Measurements from ENCODE around the gene GPR160.

Gene GPR160

DNA sequence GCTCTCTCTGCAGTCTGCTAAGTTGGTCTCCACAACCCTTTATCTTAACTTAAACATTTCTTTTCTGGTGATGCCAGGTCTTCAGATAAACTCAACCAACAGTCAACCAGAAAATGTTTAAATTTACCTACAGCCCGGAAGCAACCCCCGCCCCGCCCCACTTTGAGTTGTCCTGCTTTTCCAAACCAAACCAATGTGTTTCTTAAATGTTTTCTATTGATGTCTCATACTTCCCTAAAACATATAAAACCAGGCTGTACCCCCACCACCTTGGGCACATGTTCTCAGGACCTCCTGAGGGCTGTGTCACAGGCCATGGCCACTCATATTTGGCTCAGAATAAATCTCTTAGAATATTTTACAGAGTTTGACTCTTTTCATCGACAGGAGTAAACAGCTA, 13.2 kb upstream of the GPR160 start:
- no peak for DNase-seq (ENCODE audit: insufficient read length, low spot score)

DNA sequence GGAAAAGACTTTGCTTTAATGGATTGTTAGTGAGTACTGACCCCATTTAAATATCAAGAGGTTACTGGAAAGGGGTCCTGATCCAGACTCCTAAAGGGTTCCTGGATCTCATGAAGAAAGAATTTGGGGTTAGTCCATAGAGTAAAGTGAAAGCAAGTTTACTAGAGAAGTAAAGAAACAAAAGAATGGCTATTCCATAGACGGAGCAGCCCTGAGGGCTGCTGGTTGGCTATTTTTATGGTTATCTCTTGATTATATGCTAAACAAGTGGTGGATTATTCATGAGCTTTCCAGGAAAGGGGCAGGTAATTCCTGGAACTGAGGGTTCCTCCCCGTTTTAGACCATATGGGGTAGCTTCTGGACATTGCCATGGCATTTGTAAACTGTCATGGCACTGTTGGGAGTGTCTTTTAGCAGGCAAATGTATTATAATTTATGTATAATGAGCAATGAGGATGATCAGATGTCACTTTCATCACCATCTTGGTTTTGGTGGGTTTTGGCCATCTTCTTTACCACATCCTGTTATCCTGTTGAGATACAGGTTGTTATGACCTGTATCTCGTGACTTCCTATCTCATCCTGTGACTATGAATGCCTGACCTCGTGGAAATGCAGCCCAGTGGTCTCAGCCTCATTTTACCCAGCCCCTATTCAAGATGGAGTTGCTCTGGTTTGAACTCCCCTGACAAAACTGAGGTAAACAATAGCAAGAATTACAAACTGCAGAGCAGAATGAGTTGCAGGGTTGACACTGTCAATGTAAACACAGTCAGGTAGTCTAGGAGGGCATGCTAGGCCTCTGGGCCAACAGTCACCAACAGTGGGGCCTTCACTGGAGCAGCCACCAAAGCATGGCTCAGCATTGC, 10.3 kb upstream of the GPR160 start:
- DNase-seq (ENCODE audit: insufficient read length, low spot score) (no peak), FAIRE-seq (no peak)

More for the DNA sequence above, 13.2 kb upstream of the GPR160 start:
- no peak for FAIRE-seq

DNA sequence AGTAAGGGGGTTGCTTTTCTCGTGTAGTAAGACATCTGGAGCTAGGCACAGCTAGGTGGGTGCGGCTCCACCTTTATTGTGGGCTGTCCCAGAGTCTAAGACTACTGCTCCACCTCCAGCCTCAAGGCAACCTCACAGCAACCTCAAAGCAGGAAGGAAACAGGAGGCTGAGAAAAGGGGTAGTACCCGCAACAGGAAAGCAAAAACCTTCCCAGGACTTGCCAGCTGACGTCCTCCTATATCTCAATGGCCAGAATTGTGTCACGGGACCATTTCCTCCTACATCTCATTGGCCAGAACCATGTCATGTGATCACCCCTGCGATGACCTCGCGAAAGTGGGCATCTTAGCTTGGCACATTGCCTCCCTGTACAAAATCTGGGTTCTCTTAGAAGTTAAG, 4.3 kb upstream of the GPR160 start:
- FAIRE-seq = no peak
- no peak for DNase-seq (ENCODE audit: insufficient read length, low spot score)

DNA sequence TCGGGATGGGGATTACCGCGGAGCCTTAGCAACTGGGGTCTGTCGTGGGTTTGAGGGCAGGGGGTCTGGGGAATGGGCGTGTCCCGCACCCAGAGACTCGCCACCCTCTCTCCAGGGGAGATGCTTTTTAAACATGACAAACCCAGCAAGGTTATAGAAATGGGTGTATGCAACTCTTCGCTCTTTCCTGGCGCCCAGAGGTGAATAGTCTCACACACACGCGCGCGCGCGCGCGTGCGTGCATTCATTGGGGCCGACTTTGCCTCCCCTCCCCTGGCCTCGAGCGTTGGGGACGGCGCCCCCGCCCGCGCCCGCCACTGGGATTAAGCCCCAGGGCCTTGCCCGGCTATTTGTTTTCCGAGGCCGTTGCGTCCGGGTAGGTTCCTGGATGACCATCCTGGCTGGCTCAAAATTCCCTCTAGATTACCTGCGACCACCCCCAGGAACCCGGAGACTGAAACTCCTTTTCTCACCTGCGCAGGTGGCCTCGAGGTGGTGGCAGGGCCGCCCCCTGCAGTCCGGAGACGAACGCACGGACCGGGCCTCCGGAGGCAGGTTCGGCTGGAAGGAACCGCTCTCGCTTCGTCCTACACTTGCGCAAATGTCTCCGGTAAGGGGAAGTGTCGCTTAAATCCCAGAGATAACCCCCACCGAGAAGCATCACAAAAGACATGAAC, 777 bp downstream of the GPR160 start:
- DNase-seq (ENCODE audit: insufficient read length, low spot score) (peak; percentile 7), FAIRE-seq (peak; percentile 82)

DNA sequence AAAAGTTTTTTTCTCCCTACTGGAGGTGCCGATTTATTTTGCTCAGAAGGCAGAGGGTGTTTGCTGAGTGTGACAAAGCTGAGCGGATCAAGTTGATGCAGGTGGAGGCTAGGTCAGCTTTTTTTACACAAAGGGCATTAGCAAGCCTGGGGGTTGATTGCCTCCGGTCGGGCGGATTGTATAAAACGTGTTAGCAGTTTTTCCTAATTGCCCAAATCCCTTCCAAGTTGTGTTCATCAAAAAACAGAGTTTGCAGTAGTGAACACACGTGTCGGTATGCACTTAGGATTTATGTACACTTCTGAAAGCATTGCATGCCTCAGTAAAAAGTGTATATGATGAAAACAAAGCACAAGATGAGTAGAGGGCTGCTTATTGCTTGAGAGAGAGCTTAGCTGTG, 2.6 kb downstream of the GPR160 start:
- no peak for FAIRE-seq
- no peak for DNase-seq (ENCODE audit: insufficient read length, low spot score)

DNA sequence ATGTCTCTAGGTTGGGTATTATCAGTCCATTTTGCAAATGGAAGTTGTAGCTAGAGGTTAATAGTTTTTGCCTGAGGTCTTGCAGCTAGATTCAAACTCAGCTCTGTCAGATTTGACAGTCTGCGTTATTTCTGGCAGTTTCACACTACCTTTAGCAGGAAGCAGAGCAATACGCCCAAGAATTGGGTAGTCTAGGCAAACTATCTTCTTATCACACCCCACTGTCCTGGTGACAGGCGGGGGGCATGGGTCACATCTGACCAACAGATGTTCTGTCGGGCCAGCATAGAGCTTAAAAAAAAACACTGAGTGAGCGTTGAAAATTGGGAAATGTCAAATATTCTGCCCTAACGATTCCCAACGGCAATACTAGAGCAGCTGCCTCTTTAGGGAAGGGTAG, 5.7 kb downstream of the GPR160 start:
- DNase-seq (ENCODE audit: insufficient read length, low spot score) = no peak
- FAIRE-seq = peak; percentile 21

DNA sequence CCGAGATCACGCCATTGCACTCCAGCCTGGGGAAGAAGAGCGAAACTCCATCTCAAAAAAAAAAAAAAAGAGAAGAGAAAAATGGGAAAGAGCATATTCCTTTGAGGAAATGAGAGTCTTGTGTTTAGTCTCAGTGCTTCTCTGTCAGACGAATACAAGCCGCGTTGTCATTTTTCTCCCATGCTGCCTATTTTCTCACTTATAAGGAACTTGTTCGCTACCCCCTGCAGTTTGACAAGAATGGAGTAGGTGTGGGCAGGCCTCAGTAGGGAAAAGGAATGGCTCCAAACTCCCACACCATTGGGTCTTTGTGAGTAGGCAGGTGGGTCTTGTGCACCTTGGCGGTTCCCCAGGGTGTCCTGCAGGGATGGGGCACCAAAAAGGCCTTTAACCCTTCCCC, 6.5 kb downstream of the GPR160 start:
- DNase-seq (ENCODE audit: insufficient read length, low spot score) (no peak), FAIRE-seq (peak; percentile 31)

DNA sequence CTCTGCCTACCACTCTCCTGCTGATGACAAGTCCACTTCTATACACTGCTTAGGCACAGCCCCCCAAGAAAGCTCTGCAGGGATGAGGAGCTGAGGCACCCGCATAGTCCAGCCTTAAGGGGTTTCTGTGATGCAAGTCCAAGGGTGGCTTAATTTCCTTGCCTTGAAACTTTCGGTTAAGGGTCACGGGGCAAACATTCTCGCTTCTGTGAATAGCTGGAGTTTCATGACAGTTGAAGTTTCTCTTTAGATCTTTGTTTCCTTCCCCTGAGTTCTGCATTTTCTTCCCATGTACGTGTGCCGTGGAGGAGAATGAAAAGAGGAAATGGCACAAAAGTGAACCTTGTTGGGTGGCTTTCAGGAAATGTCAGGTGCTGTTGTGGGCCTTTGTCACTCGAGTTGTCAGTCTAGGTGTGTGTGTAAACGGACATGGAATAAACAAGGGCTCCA, 7.0 kb downstream of the GPR160 start:
- FAIRE-seq = peak; percentile 100
- DNase-seq (ENCODE audit: insufficient read length, low spot score) = peak; percentile 39

DNA sequence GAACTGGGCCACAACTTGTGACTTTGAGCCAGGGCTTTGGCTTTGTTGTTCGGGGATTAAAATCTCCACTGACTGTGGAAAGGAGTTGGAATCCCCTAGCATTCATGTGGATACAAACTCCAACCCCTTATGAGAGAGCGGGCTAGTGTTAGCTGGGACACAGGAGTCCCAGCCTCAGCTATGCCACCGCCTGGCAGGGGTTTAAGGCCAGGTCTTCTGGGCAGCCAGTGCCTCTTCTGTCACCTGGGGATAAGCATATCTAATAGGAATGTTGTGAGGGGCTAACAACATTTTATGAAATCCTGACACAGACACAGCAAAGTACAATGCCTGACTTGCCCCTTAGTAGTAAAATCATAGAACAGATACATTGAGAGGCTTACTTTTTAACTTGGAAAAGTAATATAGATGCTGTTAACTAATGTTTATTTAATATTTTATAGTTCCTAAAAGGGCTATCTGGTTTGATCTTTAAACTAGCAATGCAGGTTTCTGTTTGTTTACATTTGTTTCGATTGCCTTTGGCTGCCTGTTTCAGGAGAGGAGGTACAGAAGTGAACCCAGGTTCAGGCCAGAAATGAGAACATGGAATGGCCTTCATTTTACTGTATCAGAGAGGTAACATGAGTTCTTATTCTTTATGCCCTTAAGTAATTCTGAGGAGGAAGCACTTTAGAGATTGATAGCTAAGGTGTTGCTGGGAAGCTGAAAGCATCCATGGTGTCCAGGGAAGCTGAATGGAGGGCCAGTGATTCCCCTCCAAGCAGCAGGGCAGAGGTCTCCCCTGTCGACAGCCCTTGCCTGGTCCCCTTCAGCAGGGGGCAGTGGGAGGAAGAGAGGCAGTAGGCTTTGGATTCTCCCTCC, 8.7 kb downstream of the GPR160 start:
- DNase-seq (ENCODE audit: insufficient read length, low spot score) (no peak), FAIRE-seq (no peak)

DNA sequence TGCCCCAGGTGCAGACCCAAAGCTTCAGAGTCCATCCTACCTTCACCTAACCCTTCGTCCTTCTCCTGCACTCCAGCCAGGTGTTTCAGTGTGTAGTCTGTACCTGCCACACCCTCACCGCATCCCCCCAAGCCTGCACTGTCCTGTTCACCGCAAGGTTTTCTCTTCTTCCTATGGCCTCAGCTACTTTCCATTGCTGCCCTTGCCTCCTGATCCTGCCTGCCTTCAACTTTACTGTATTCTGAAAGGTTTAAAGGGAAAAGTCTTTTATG, 9.3 kb downstream of the GPR160 start:
- DNase-seq (ENCODE audit: insufficient read length, low spot score) (no peak), FAIRE-seq (no peak)

DNA sequence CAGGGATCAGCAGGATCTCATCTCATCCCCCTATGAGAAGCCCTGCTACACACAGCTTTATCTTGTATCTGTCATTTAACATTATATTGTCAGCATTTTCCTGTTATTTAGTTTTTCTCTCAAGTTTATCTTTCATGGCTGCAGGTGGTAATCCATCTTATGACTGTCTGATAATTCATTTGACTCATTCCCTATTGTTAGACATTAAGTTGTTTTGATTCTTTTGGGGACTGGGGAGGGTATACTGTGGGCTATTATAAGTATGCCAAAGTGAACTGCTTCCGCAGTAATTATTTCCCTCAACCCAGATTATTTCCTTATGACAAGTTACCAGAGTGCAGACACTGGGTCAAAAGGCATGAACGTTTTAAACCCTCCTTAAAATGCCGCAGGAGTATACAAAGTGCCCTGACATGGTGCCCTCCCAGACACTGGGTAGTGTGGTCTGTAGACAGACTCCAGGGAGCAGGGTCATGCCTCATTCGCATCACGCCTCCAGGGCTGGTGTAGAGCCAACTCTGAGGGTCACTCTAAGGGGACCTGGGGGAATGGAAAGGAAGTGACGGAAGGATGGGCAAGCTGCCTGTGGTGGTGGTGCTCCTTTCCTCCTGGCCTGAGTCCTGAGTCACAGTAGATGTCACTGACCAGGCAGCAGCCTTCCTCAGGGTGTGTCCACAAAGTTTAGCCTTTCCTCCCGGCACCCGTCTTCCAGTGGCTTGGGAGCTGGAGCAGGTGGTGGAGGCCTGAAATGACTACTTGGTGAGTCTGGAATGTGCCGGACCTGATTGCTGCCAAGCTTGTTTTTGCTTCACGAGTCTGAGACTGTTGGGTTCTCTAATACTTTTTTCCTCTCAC, 11.6 kb downstream of the GPR160 start:
- DNase-seq (ENCODE audit: insufficient read length, low spot score) (no peak), FAIRE-seq (no peak)

DNA sequence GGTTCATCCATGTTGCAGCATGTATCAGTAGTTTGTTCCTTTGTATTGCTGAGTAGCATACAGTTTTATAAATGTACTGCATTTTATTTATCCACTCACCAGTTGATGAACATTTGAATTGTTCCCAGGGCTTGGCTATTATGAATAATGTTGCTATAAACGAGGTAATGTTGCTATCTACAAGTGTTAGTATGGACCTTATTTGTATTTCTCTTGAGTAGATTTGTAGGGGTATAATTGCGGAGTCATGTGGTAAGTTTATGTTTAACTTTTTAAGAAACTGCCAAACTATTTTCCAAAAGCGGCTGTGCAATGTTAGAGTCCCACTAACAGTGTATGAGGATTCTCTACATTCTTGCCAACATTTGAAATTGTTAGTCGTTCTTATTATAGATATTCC, 13.0 kb downstream of the GPR160 start:
- no peak for DNase-seq (ENCODE audit: insufficient read length, low spot score)
- no peak for FAIRE-seq

DNA sequence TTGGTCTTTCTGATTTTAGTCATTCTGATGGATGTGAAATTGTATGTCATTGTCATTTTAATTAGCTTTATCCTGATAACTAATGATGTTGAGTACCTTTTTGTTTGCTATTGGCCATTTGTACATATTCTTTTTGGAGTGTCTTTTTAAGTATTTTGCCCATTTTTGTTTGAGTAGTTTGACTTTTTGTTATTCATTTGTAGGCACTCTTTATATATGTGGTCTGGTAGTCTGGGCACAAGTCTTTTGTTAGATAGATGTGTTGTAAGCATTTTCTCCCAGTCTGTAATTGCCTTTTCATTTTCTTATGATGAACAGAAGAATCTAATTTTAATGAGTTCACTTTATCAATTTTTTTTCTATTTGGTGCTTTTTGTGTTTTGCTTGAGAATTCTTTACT, 14.6 kb downstream of the GPR160 start:
- DNase-seq (ENCODE audit: insufficient read length, low spot score) = no peak
- FAIRE-seq = no peak

DNA sequence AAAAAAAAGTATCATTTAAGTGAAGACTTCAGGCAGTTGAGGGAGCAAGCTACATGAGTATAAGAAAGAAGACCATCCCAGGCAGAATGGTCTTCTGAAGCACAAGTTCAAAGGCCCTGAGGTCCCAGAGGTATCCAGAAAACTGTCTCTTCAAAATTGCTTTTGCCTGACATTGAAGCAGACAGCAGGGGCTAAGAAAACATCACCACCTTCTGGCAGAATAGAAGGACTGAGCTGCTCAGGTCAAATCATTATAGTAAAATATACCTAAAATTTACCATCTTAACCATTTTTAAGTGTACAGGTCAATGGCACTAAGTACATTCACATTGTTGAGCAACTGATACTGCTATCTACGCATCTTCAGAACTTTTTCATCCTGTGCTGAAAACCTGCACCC, 16.4 kb downstream of the GPR160 start:
- peak; percentile 53 for FAIRE-seq
- DNase-seq (ENCODE audit: insufficient read length, low spot score) = peak; percentile 18

DNA sequence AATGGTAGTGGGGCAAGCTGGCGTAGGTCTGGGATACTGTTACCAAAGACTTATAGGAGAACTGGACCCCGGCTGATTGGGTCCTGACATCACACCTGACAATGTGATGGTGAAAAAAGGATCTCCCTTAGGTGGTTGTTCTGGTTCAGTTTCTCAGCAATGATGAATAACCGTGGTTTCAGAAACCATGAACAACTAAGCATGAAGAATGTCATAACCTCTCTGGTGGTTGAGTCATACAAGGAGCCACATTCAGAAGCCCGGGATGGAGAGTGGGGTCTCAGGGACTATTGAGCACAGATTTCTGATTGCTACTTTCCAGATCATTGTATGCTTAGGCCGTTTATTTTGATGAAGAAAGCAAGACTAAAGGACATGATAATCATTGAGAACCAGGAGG, 17.4 kb downstream of the GPR160 start:
- FAIRE-seq = peak; percentile 99
- DNase-seq (ENCODE audit: insufficient read length, low spot score) = peak; percentile 19

DNA sequence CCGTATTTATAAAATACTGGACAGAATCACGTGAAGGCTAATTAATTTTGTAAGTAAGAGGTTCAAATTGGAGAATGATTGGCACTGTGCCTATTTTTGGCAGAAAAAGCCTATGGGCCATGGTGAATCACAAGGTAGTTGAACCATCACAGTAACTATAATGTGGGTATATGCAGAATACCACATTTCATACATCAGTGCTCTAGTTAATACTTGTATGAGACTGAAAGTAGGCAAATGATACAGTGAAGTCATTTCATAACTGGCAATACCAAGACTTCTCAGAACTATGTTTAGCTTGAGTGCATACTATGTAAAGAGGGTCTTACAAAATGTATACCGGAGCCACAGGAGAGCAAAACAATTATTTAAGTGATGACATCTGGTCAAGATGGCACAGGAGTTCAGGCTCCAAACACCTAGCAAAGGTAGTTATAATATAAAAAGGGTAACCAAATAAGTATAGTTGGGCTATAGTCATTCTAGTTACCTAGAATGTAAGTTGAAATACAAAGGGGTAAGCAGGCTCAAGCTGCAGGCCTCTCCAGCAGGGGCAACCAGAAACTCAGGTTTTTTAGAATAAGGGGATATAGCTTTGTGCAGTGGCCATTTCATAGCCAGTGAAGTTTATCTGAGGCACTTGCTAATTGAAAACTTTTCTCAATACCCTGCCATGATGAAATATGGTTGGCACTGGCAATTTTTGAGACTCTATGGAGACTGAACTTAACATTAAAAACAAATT, 19.1 kb downstream of the GPR160 start:
- DNase-seq (ENCODE audit: insufficient read length, low spot score) (peak; percentile 44), FAIRE-seq (peak; percentile 100)

DNA sequence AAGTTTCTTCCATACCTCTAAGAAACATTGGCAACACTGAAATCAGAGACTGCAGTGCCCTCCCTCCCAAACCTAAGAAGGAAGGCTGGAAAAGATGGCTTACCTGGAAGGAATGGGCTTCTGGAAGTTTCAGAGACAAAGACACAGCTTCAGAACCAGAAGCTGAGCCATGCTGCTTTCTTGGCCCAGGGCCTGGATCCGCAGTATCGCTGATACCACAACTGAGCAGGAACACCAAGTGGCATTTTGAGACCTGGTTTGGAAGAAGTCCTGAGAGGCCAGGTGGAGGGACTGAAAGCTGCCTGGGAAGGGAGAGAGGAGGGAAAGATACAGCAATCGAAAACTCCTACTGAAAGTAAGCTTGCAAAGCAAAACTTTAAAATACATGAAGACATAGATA, 19.8 kb downstream of the GPR160 start:
- DNase-seq (ENCODE audit: insufficient read length, low spot score) = no peak
- no peak for FAIRE-seq

DNA sequence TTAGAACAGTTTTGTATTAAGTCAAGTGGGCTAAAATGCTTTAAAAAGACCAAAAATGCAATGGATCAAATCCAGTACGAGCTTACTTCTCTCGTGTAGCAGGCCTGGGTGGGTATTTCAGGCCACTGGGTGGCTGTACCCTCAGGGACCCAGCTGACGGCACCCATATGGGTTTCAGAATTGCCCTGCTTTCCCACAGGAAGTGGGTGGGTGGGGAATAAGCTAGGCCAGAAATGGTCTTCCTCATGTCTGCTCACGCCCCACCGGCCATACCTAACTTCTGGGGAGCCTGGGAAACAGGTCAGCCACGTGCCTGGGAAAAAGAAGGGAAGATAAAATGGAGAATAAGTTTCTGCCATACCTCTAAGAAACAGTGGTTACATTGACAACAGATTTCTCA, 20.3 kb downstream of the GPR160 start:
- no peak for FAIRE-seq
- DNase-seq (ENCODE audit: insufficient read length, low spot score) = peak; percentile 7

DNA sequence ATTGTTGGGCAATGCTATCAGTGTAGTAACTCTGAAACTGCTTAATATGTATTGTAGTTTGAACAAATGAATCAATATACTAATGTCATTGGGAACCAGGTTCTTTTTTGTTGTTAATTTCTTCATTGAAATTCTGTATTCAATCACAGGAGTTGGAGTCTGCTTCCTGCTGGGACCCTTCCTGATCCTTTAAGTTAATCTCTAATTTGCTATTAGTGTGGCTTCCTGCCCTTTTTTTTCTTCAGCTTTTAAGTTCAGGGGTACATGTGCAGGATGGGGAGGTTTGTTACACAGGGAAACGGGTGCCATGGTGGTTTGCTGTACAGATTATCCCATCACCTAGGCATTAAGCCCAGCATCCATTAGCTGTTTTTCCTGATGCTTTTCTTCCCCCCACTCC, 21.7 kb downstream of the GPR160 start:
- no peak for DNase-seq (ENCODE audit: insufficient read length, low spot score)
- no peak for FAIRE-seq

DNA sequence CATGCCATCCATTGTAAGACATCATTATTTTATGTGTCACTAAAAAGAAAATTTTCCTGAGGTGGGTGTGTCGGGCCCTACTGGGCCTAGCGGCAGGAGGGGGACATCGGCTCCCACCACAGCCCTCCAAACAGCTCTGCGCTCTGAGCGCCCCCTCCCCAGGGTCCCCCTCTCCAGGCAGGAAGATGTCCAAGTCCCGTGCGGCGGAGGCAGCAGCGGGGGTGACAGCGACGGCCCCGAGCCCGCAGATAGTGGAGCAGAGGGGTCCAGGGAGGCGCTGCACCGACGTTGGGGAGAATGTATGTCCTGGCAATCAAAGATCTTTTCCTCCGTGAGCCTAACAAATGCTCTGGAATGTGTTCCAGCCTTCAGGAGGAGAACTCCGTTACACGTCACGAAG, 24.3 kb downstream of the GPR160 start:
- FAIRE-seq = no peak
- DNase-seq (ENCODE audit: insufficient read length, low spot score) = no peak

Measured in GM19239 (cell line).